ENCODE measurements around the gene PUM2.

The PUM2 gene

GRCh38 chr2:20334605-20335203, 15.9 kb downstream of the PUM2 start:
- no peak for DNase-seq

GRCh38 chr2:20333738-20334137, 16.9 kb downstream of the PUM2 start:
- no peak for DNase-seq

GRCh38 chr2:20330192-20330591, 20.5 kb downstream of the PUM2 start:
- DNase-seq: no peak

- no peak for DNase-seq
Observed at GRCh38 chr2:20327370-20327769, 23.3 kb downstream of the PUM2 start.

- peak; percentile 40 for DNase-seq
Observed at GRCh38 chr2:20326163-20326780, 24.4 kb downstream of the PUM2 start.

- DNase-seq: no peak
Observed at GRCh38 chr2:20322527-20323300, 27.9 kb downstream of the PUM2 start.

- DNase-seq: no peak
Observed at GRCh38 chr2:20317690-20318089, 33.0 kb downstream of the PUM2 start.

- no peak for DNase-seq
Observed at GRCh38 chr2:20317197-20317596, 33.4 kb downstream of the PUM2 start.

- no peak for DNase-seq
Observed at GRCh38 chr2:20314562-20315501, 35.8 kb downstream of the PUM2 start.

GRCh38 chr2:20313659-20314058, 37.0 kb downstream of the PUM2 start:
- DNase-seq: no peak

- DNase-seq: no peak
Observed at GRCh38 chr2:20309001-20309400, 41.6 kb downstream of the PUM2 start.

- no peak for DNase-seq
Observed at GRCh38 chr2:20307311-20307710, 43.3 kb downstream of the PUM2 start.

- no peak for DNase-seq
Observed at GRCh38 chr2:20304411-20304810, 46.2 kb downstream of the PUM2 start.

GRCh38 chr2:20303966-20304365, 46.7 kb downstream of the PUM2 start:
- DNase-seq: no peak

GRCh38 chr2:20302019-20302418, 48.6 kb downstream of the PUM2 start:
- DNase-seq: no peak

- no peak for DNase-seq
Observed at GRCh38 chr2:20300656-20301055, 50.0 kb downstream of the PUM2 start.

GRCh38 chr2:20299113-20299512, 51.5 kb downstream of the PUM2 start:
- DNase-seq: no peak

- no peak for DNase-seq
Observed at GRCh38 chr2:20294231-20294630, 56.4 kb downstream of the PUM2 start.

- no peak for DNase-seq
Observed at GRCh38 chr2:20292984-20293383, 57.7 kb downstream of the PUM2 start.

GRCh38 chr2:20291846-20292408, 58.7 kb downstream of the PUM2 start:
- DNase-seq: no peak

- peak; percentile 59 for DNase-seq
Observed at GRCh38 chr2:20291106-20291564, 59.5 kb downstream of the PUM2 start.

- DNase-seq: no peak
Observed at GRCh38 chr2:20288642-20289340, 61.9 kb downstream of the PUM2 start.
